ENCODE data around the gene ATG7. TPM values are rescaled to one million over a fixed set of nuclear protein-coding genes. Genes with fewer than 3 reads are reported as not detected.

The ATG7 gene
- total RNA-seq, 1 donor from 2014 or later: 40.3 TPM

DNA sequence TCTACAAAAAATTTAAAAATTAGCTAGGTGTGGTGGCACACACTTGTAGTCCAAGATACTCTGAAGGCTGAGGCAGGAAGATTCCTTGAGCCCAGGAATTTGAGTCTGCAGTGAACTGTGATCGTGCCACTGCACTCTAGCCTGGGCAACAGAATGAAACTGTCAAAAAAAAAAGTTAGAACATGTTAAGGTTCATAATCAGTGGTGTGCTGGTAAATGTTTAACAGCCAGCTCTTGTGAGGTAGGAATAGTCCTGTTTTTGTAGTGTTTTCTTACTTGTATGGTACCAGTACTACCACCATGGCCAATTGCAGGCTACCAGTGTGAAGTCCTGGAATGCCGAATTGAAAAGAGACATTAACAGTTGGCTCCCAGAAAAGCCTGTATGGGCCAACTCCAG, 50.7 kb downstream of the ATG7 start:
- Mint-ChIP-seq H3K4me1 (no peaks in the 10 kb centered on the region), H3K4me3 (no peak overlapping the region), H3K9me3 (no peaks in the 10 kb centered on the region), H3K27ac (no peak overlapping the region), H3K36me3 (peaks cover 30% of the 10 kb centered on the region), H3K27me3 (ENCODE audit: low read depth) (no peaks in the 10 kb centered on the region)
- no peak for DNase-seq (ENCODE audit: low spot score in 2 of 2, unreplicated experiment in 2 of 2)
- TF ChIP-seq, protein P1, sequence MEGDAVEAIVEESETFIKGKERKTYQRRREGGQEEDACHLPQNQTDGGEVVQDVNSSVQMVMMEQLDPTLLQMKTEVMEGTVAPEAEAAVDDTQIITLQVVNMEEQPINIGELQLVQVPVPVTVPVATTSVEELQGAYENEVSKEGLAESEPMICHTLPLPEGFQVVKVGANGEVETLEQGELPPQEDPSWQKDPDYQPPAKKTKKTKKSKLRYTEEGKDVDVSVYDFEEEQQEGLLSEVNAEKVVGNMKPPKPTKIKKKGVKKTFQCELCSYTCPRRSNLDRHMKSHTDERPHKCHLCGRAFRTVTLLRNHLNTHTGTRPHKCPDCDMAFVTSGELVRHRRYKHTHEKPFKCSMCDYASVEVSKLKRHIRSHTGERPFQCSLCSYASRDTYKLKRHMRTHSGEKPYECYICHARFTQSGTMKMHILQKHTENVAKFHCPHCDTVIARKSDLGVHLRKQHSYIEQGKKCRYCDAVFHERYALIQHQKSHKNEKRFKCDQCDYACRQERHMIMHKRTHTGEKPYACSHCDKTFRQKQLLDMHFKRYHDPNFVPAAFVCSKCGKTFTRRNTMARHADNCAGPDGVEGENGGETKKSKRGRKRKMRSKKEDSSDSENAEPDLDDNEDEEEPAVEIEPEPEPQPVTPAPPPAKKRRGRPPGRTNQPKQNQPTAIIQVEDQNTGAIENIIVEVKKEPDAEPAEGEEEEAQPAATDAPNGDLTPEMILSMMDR (IDR thresholded peaks at IDR 0.05; ENCODE audit: unreplicated experiment): no peak

DNA sequence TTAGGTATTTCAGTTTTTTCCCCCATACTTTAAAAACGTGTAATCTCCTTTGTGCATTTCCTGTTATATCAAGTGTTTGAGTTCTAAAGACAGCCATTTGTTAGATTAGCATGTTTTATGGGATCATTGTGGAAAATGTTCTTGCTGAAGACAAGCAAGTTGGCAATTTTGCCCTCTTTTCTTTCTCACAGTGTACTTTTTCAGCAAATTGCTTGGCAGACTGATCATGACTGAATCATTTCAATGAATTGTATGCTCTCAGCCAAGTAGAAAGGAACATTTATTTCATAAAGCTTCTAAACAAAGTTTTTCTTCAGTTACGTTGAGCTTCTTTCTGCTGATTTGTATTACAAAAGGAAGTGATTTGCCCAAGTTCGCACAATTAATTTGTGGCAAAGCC, 51.6 kb downstream of the ATG7 start:
- Mint-ChIP-seq H3K4me1 (no peaks in the 10 kb centered on the region), H3K36me3 (peaks cover 23% of the 10 kb centered on the region), H3K4me3 (no peak overlapping the region), H3K9me3 (no peaks in the 10 kb centered on the region), H3K27ac (no peak overlapping the region), H3K27me3 (ENCODE audit: low read depth) (no peaks in the 10 kb centered on the region)
- TF ChIP-seq, protein P1 (IDR thresholded peaks at IDR 0.05; ENCODE audit: unreplicated experiment): no peak
- no peak for DNase-seq (ENCODE audit: low spot score in 2 of 2, unreplicated experiment in 2 of 2)

DNA sequence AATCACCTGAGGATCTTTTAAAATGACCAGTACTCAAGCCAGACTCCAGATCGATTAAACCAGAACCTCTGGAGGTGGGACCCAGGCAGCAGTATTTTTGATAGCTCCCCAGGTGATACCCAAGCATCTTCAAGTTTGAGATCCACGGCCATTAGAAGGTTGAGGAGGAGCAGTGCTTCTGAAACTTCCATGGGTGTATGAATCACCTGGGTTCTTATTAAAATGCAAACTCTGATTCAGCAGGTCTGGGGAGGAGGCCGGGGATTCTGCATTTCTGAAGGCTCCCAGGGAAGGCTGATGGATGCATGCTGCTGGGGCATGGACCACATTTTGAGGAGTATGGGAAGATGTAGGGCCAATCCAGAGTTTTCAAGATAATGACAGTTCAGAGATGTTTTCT, 55.4 kb downstream of the ATG7 start:
- Mint-ChIP-seq H3K27ac (no peak overlapping the region), H3K27me3 (ENCODE audit: low read depth) (no peaks in the 10 kb centered on the region), H3K36me3 (peaks cover 15% of the 10 kb centered on the region), H3K4me3 (no peak overlapping the region), H3K4me1 (no peaks in the 10 kb centered on the region), H3K9me3 (no peaks in the 10 kb centered on the region)
- DNase-seq (ENCODE audit: low spot score in 2 of 2, unreplicated experiment in 2 of 2): no peak
- TF ChIP-seq, protein P1 (IDR thresholded peaks at IDR 0.05; ENCODE audit: unreplicated experiment): no peak

DNA sequence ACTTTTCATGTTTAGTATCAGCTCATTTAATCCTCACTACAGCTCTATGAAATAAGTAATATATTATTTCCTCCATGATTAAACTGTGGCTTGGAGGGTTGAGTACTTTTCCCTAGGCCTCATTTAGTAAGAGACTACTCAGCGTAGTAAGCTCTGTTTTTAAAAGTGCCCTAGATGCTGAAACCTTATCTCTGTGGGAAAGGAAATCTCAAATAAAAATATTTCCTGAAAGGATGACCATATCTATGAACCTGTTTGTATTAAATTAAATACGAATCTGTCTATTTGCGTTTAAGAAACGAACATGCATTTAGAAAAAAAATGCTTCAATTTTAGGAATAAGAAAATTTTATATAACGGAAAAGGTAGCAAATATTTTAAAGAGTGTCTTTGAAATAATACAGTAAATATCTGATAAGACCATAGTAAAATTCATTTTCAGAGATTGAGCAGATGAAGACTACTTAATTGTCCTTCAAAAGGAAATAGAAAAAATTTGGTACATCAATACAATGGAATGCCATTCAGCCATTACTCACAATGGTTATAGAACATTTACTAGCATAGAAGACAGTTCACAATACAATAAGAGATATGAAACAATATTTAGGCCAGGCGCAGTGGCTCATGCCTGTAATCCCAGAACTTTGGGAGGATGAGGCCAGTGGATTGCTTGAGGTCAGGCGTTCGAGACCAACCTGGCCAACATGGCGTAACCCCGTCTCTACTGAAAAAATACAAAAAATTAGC, 56.2 kb downstream of the ATG7 start:
- Mint-ChIP-seq H3K4me1 (no peaks in the 10 kb centered on the region), H3K9me3 (no peaks in the 10 kb centered on the region), H3K36me3 (peaks cover 15% of the 10 kb centered on the region), H3K27ac (no peak overlapping the region), H3K27me3 (ENCODE audit: low read depth) (no peaks in the 10 kb centered on the region), H3K4me3 (no peak overlapping the region)
- no peak for DNase-seq (ENCODE audit: low spot score in 2 of 2, unreplicated experiment in 2 of 2)
- TF ChIP-seq, protein P1 (IDR thresholded peaks at IDR 0.05; ENCODE audit: unreplicated experiment): no peak

DNA sequence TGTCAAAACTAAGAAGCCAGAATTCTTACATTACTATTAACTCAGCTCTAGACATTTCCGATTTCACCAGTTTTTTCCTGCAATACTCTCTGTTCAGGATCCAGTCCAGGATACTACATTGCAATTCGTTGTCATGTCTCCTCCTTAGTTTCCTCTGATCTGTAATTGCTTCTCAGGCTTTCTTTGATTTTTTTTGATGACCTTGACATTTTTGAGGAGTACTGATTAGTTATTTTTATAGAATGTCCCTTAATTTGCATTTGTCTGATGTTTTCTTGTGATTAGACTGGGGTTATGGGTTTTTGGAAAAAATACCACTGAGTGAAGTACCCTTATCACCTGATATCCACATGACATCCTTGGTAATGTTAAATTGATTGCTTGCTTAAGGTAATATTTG, 57.6 kb downstream of the ATG7 start:
- H3K36me3 Mint-ChIP-seq: peaks cover 15% of the 10 kb centered on the region
- H3K9me3 Mint-ChIP-seq: no peaks in the 10 kb centered on the region
- DNase-seq (ENCODE audit: low spot score in 2 of 2, unreplicated experiment in 2 of 2): no peak
- no peak overlapping the region for H3K4me3 Mint-ChIP-seq
- TF ChIP-seq, protein P1 (IDR thresholded peaks at IDR 0.05; ENCODE audit: unreplicated experiment): no peak
- H3K27ac Mint-ChIP-seq: no peak overlapping the region
- no peaks in the 10 kb centered on the region for H3K4me1 Mint-ChIP-seq
- no peaks in the 10 kb centered on the region for H3K27me3 Mint-ChIP-seq (ENCODE audit: low read depth)
